GM19397 (cell line): ENCODE measurements around the gene FAM107B.

ENCODE experiments used
- ATAC-seq: cut with Tn5 transposase; IDR thresholded peaks from one replicate; pipeline ENCODE4 v1.9.1; 2021; ENCODE audit warnings: mild to moderate bottlenecking, moderate library complexity; ENCODE audit not compliant: unreplicated experiment

FAM107B gene

DNA sequence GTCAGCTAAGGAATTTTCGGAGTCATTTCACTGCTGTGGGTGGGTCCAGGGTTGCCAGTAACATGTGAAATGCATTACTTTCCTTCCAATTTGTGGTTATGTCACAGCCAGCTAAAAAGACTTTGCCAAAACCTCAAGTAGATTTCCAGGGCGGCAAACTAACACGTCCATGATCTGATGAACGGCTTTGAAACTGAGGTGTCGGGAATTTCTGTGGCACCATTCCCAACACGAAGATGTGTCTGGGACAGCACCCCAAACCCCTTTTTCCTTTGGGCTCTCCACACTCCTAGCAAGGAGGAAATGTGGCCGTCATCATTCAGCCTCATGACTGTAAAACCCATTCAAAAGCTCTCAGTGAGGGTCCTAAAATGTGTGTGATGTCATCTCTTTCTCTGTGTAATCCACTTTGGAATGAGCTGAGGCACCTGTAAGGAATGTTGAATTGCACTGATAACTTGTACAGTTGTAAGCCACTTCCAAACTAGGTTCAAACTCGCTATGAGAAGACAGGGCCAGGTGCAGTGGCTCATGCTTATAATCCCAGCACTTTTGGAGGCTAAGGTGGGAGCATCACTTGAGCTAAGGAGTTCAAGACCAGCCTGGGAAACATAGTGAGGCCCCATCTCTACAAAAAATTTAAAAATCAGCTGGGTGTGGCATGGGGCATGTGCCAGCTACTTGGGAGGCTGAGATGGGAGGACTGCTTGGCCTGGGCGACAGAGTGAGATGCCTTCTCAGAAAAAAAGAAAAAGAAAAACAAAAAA lies 297.9 kb downstream of the FAM107B start:
- ATAC-seq, result no peak

DNA sequence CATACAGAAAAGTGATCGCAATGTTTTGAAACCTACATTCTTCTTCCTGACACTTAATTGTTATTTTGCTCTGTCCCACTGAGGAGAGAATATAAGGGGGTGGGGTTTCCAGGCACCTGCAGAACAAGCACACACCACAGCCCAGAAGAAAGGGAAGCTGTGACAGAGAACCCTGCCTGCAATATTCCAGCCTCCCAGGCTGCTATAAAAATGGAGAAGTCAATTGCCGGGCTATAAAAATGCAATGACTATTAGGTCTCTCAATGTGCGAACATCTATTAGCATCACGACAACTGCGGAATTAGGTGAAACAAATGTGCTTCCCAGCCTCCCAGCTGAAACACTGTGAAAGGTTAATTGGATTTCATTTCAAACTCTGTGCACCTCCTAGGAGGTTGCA lies 298.7 kb downstream of the FAM107B start:
- ATAC-seq, result no peak

- ATAC-seq, result no peak
These were observed 300.0 kb downstream of the FAM107B start for GRCh38 chr10:14474656-14475055.

- no peak for ATAC-seq
These were observed 303.8 kb downstream of the FAM107B start for GRCh38 chr10:14470920-14471319.

DNA sequence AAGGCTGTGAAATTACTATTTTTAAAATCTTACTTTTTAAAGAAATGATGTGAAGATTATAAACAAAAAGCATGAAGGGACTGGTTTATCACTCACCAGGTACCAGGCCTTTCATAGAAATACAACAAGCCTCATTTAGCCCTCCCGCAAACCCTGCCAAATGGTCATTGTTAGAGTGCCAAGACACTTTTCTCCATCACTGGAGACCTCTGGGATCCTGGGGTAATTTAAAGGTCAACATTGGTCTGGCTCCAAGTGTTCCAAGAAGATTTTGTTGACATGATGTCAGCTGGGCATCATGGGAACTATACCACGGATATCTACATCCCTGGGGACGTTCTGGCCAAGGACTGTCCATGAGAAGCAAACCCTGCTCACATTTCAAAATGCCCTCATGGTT lies 306.0 kb downstream of the FAM107B start:
- no peak for ATAC-seq
